Activated CD8-positive, alpha-beta memory T cell treated with anti-CD3 and anti-CD28 coated beads for 48 hours (primary cell): ENCODE data around the gene RNF5.
"Not testable (repeated sequence)": the region's sequence is repeated elsewhere in the genome, so short reads cannot be mapped to it uniquely, and the experiment has no call there.

Source experiments
- DNase-seq, 3 experiments: peaks; one replicate each; pipeline ENCODE4 v3.0.0-alpha.2; 2020; ENCODE audit warnings: low read depth in 2 of 3, low spot score in 2 of 3

RNF5 gene

GRCh38 chr6:32188381-32189068 is 10.3 kb downstream of the RNF5 start:
- no peak for DNase-seq

DNA sequence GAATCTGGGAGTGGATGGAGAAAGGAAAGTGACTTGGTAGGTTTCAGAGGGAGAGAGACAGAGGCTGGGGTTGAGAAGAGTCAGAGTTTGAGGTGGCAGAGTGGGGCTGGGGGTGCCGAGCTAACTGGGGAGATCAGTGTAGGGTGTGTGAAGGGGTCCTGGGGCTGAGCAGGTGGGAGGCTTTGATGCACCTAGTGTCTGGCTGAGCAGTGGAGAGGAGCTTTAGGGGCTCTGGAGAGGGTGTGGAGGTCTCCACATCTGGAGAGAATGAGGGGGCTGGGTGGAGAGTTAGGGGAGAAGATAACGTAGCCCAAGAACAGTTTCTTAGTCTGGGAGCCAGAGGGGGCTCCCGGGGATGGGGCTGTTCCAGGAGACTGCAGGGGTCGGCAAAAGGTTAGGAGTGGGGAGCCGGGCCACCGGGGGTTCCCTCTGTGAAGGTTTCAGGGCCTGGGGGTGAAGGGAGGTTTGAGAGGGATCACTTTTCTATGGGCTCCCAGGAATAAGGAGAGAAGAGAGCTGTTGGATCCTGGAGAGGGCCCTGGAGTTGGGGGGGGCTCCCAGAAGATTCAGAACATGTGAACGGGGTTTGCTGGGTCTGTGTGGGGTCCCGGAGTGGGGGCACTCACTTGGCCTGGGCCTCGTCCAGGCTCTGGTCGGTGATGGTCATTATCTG is 11.0 kb downstream of the RNF5 start:
- no peak for DNase-seq

GRCh38 chr6:32189742-32190053 is 11.5 kb downstream of the RNF5 start:
- no peak for DNase-seq

DNA sequence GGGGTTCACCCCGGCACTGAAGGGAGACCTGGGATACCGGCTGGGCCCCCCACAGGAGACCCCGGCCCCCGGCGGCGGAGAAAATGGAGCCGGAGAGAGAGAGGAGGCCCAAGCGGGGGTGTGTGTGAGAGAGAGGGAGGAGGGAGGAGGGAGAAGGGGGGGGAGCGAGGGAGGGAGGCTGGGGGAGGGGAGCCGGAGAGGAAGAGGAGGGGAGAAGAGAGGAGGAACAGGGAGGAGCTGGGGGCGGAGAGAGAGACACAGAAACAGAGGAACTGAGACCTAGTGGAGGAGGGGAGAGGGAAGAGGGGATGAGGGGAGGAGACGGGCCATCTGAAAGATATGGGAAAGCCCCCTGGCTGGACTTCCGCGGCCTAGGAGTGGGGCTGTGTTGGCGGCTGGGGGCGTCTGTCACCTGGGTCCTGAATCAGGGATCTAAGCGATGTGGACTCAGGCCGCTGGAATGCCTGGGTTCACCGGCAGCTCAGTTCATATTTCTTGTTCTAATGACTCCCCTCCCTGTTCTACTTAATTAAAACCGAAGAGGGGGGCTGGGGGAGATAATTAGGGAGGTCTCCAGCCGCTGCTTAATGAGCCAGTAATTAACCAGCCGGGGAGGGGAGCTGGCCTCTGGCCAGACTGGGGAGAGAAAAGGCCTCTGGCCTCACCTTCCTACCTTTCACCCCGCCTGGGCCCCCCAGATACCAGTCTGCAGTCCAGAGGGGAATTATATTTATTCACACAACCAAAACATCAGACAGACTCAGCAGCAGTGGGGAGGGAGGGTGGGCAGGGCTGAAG is 12.0 kb downstream of the RNF5 start, which contains the start of gene PBX2:
Gene PBX2 (minus strand): TSS at position 149 of the 798 bp plus-strand sequence. CDS start 287 bp downstream, outside the sequence.
- DNase-seq, result peak in 2 of 3 experiments; percentile 55

DNA sequence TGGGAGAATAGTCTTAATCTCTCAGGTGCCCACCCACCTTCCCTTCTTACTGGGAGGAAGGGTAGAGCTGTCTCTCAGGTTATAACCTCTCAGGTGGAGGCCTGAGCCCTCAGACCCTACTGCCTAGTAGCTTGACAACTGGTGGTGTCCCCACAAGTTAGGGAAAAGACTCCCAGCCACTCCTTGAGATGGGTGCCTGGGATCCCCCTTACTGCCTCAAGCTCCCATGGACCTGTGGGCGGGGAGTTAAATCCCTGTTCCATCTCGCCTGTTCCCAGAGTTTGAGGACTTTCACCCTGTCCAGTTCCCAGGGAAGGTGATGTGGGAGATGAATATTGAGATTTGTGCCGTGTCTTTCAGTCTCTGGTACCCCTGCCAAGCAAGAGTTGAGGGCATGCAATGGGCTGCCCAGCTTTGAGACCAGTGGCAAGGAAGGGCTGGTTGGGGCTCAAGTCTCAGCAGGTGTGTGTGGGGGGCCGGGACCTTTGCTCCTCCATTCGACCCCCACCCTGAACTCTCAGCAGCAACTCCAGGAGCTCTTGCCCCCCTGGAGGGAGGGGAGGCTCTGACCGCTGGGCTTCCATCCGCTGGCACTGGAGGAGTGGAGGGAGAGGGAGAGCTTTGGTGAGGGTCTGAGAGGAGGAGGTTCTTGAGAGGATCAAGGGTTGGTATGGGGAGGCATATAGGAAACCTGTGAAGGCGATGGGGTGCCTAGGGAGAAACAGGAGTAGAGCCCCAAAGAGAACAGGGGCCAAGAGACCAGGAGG is 12.9 kb downstream of the RNF5 start:
- no peak for DNase-seq

- DNase-seq, result no peak
Measured at GRCh38 chr6:32191696-32192607, 13.7 kb downstream of the RNF5 start.

DNA sequence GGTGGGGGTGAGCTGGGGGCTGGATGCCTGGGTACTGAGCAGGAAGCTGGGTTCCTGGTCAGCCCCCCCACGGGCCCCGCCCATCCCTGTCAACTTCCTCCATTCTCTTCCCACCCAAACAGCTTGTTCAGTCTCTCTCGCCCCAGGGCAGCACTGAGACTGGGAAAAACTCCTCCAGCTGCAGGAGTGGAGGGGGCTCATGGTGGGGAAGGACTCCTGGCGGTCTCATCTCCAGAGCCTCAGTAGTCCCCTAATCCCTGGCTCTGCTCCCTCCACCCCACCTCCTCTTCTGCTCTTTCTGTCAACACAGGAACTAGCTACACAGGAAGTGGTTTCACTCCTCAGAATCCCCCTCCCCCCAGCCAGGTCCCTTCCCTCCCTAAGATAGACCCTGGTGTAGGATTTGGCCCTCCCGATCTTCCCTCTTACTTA is 14.4 kb downstream of the RNF5 start, which contains the start of gene GPSM3:
Gene GPSM3 (minus strand): TSS at position 36 of the 432 bp plus-strand sequence. CDS start 130 bp downstream, outside the sequence.
- DNase-seq, result no peak

- DNase-seq, result not testable (repeated sequence)
Measured at GRCh38 chr6:32193096-32193495, 14.9 kb downstream of the RNF5 start.

DNA sequence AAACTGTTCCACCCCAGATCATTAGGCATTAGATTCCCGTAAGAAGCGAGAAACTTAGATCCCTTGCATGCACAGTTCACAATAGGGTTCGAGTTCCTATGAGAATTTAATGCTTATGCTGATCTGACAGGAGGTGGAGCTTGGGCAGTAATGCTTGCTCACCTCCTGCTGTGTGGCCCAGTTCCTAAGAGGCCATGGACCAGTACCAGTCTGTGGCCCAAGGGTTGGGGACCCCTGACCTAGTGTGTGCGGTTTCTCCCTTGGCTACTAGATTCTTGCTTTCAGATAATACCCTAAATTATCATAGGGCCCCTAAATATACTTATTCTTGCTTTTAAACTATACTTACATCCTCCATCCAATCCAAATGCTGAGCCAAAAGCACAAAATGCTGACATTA is 16.2 kb downstream of the RNF5 start:
- no peak for DNase-seq

DNA sequence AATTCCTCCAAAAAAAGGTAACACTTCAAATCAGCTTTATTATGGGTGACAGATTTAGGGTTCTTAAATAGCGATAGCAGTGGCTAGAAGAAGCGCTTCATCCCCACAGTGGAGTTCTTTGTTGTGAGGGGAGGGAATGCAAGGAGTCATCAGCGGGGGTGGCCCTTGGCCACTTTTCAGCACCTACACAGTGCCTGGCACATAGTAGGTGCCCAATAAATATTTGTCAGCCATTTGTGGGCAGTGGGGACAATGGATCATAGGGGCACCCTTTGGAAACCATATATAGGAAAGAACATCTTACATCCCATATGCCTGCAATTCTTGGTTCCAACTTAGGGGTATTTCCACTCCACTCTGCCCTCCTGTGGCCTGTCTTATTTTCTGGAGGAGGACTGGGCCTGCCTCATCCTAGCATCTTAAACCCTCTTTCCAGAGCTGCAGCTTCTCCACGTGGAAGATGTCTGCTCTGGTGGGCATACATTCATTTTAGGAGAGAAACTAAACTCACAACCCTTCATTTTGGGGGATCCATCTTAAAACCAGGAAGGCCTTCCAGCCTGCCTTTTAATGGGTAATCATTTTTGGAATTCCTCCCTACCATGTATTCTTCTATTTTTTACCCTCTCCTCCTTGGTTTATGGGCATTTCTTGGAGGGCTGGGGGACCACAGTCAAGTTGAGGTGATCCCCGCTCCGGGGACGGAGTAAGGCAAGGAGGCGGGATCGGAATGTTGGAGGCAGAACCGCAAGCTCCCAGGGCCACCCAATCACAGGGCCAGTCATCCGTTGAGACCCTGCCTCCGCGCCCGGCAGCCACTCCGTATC is 16.8 kb downstream of the RNF5 start:
- DNase-seq, result no peak

DNA sequence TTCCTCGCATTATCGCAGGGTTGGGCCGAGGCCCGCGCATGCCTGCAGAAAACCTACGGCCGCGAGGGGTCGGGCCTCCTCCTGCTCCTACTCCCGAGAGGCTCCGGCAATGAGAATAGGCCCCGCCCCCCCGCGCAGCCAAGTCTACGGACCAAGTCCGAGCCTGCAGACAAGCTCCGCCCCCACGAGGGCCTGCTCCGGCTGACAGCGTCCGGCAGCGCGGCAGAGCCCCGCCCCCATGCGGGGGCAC is 17.4 kb downstream of the RNF5 start:
- peak; percentile 99 to 100 (median 100) for DNase-seq

DNA sequence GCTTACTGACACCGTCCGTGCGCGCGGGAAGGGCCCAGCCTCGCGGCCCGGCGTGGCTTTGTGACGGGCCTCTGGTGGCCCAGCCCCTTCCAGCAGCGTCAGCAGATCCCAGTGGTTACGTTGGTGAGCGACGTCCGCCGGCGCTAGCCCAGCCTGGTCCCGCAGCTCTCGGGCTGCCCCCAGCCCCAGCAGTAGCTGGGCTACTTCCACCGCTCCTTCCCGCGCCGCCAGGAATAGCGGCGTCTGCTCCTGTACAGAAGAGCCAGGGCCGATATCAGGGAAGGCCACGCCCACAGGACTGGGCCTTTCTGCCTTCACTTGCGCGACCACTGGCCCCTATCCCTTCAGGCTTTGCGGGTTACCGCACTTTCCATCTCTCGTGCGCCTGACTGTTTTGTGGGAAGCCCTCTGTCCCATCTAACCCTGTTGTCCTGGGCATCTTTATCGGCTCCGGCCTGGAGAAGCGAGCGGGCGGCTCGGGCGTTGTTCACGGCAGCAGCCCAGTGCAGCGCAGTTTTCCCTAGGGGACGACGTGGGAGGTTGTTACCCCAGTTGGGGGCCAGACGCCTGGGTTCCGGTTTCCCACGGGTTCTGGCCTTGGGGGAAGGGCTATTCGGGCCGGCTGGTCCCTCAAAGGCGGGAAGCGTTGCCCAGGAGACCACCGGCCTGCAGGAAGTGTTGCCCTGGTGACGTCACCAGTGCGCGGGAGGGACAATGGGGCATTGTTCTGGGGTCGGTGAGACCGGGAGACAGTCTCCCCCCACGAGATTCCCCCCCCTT is 17.9 kb downstream of the RNF5 start:
- peak in 2 of 3 experiments; percentile 52 to 53 for DNase-seq

DNA sequence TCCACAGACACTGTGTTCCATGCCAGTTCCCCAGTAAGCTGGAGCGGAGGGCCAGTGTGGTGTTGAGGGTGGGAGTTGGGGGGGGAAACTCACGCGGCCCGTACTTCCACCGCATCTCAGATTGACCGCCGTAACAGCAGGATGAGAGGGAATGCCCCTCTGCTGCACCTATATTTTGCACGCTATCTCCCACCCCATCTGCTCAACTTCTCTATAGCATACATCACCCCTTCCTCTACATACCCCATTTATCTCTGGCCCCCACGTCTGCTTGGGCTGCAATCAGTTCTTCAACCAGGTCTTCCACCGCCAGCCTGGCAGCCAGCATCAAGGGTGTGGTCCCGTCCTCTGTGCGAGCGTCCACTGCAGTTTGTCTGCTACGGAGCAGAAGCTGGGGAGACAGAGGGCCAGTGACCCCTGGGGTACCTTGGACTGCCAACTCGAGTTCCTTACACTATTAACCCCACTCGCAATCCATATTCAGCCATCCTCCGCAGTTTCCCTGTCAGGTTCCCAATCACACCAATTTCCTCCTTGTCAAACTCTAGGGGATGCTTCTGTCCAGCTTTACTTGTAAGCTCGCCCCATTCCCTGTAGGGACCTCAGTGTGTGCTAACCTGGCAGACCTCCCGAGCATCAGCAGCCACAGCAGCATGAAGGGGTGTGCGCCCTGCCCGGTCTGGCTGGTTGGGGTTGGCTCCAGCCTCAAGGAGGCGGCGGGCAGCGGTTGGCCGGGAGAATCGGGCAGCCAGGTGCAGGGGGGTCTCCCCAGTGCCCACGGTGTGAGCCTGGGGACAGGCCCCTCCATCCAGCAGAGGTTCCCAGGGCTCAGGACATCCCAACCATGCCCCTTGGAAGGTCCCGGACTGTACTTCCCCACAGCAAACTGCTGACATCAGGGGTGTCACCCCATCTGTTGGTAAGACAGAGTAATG is 18.7 kb downstream of the RNF5 start:
- no peak for DNase-seq

- DNase-seq, result no peak
Measured at GRCh38 chr6:32198345-32198696, 20.1 kb downstream of the RNF5 start.

DNA sequence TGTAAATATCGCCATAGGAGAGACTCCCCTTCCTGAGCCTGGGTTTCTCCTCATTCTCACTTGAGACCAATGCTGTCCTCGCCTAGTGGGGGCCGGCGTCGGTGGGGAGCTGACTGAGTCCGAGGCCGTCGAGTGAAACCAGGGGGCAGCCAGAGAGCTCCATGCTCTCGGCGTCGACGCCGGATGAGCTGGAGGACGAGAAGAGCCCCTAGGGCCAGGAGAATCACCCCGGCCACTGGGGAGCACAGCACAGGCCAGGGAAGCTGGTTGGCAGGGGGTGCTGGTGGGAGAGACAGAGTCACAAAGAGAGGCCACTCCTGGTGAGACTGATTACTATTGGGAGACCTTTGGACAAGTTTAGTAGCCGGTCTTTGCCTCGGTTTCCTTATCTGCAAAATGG is 20.7 kb downstream of the RNF5 start:
- DNase-seq, result no peak

- DNase-seq, result no peak
Measured at GRCh38 chr6:32200711-32201475, 22.7 kb downstream of the RNF5 start.

DNA sequence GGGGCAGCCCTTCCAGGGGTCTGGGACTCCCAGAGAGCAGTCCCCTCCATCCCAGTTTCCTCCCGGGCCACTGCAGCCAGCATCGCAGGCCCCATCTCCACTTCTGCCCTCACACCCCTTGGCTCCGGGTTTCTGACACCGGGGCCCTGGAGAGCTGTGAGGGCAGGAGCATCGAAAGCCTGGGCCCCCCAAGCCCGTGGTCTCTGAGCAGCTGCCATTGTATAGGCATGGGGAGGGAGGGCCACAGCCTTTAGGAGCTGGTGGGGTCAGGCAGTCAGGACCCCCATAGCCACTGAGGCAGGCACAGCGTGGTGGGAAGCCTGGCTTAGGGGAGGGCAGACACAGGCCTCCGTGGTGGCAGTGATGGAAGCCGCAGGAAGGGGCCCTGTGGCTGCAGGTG is 24.0 kb downstream of the RNF5 start:
- no peak for DNase-seq
